Measurements from ENCODE around the gene OCA2.
"Not testable (repeated sequence)": the region's sequence is repeated elsewhere in the genome, so short reads cannot be mapped to it uniquely, and the experiment has no call there.

The OCA2 gene

DNA sequence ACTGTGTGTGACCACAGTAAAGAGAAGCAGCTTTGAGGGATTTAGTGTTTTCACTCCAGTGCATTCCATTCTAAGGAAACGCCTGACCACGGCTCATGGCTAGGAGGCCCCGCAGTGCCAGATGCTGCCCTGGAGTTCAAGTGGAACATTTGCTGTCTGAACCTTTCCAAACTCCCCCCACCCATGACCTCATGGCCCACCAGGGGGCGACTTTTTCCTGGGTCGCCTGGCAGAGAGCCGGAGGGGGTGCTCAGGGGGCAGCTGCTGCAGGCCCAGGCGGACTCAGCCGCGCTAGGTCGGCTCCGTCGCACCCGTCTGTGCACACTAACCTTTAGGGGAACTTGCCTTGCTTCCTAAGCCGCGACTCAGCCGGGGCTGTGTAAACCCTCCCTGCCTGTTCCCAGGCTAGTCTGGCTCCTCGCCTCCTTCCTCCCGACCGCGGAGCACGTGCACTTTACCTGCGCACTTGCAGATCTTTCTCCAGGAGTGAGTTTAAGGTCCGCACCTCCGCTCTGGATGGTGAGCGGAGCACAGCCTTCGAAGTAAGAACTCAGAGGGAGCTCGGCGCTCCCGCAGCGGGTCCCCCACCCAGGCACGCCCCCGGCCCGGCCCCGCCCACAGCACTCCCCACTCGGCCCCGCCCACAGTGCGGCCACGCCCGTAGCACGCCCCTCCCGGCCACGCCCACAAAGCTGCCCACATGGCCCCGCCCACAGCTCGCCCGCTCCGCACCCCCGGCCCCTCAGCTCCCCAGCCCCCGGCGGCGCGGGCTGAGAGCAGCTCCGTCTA lies at the start of gene OCA2:
OCA2 (minus strand) TSS at position 550 of the 789 bp plus-strand sequence. CDS start 17,441 bp downstream, outside the sequence.
- no peak for TF ChIP-seq CTCF (IDR thresholded peaks at IDR 0.05; ENCODE audit: low read depth, low read length, missing control alignments)
- no peak within 1 kb of the TSS for H3K4me3 ChIP-seq (ENCODE audit: low read depth, low read length)
- no peak for DNase-seq (ENCODE audit: low read depth)

DNA sequence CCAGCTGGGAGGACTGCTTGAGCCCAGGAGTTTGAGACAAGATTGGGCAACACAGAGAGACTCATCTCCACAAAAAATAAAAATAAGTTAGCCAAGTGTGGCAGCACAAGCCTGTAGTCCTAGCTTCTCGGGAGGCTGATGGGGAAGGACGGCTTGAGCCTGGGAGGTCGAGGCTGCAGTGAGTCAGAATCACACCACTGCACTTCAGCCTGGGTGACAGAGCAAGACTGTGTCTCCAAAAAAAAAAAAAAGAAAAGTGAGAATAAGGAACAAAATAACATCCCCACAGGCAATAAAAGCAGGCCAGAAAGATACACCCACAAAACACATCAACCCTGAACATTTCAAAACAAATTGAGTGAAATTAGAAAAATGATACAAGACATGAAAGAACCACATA lies 48.7 kb upstream of the OCA2 start:
- H3K4me3 ChIP-seq (ENCODE audit: low read depth, low read length), result no peak overlapping the region
- no peak for DNase-seq (ENCODE audit: low read depth)
- no peak for TF ChIP-seq CTCF (IDR thresholded peaks at IDR 0.05; ENCODE audit: low read depth, low read length, missing control alignments)

DNA sequence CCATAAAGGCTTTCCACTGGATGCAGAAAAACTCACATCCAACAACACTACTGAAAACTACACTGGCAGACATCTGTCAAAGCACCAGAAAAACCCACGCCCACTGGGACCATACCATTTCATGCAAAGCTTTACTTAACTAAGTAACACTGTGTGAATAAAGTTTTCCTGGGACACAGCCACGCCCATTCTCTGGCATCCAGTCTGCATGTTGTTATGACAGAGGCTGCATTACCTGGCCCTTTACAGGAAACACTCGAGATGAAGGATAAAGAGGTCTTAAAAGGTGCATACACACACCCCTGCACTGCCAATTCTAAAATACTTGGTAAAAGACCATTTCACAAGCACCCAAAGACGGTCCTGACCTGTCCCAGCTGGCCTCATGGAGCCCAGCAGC lies 46.3 kb upstream of the OCA2 start:
- not testable (repeated sequence) for DNase-seq (ENCODE audit: low read depth); H3K4me3 ChIP-seq (ENCODE audit: low read depth, low read length)

- TF ChIP-seq CTCF (IDR thresholded peaks at IDR 0.05; ENCODE audit: low read depth, low read length, missing control alignments), result no peak
- no peak overlapping the region for H3K4me3 ChIP-seq (ENCODE audit: low read depth, low read length)
- no peak for DNase-seq (ENCODE audit: low read depth)
Observed at GRCh38 chr15:28140062-28140461, 40.9 kb upstream of the OCA2 start.

- not testable (repeated sequence) for H3K4me3 ChIP-seq (ENCODE audit: low read depth, low read length); DNase-seq (ENCODE audit: low read depth)
Observed at GRCh38 chr15:28137408-28138039, 38.4 kb upstream of the OCA2 start.

- DNase-seq (ENCODE audit: low read depth); H3K4me3 ChIP-seq (ENCODE audit: low read depth, low read length): not testable (repeated sequence)
Observed at GRCh38 chr15:28136236-28136904, 37.3 kb upstream of the OCA2 start.

- TF ChIP-seq CTCF (IDR thresholded peaks at IDR 0.05; ENCODE audit: low read depth, low read length, missing control alignments), result no peak
- H3K4me3 ChIP-seq (ENCODE audit: low read depth, low read length), result no peak overlapping the region
- DNase-seq (ENCODE audit: low read depth), result no peak
Observed at GRCh38 chr15:28133281-28133680, 34.2 kb upstream of the OCA2 start.

DNA sequence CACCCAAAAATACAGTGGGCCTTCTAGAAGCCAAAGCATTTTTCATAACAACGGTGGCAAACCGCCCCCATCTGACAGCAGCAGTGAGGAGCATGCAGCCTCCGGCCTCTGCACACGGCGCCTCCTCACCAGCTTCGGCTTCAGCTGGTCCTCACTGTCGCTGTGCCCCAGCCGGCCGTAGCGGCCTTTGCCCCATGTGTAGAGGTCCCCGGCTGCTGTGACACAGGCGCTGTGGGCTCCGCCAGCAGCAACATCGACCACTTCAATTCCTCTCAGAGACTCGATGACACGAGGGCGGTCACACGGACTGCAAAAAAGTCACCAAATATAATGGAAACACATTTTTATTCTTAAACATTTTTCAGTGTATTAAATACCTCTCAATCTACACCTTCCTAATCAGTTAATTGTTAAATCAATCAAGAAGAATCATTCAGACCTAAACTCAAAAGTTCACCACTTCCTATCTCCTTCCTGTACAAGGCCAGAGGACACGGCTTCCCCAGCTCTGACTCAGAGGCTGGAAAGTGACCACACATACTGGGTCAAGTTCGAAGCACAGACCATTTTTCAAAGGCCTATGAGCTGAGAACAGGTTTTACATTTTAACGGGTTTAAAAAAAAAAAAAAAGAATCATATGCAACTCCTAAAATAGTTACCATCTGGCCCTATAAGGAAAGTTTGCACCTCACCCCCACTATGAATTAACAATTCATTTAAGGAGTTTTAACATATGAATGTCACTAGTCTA lies 33.6 kb upstream of the OCA2 start:
- no peak overlapping the region for H3K4me3 ChIP-seq (ENCODE audit: low read depth, low read length)
- no peak for DNase-seq (ENCODE audit: low read depth)
- no peak for TF ChIP-seq CTCF (IDR thresholded peaks at IDR 0.05; ENCODE audit: low read depth, low read length, missing control alignments)

Measured in GM12864 (cell line).